Measurements from ENCODE around the gene MSANTD1. TPM values are rescaled to one million over a fixed set of nuclear protein-coding genes. Genes with fewer than 3 reads are reported as not detected.

Gene MSANTD1
- total RNA-seq, 1 donor from 2014 or later, result 2.6 TPM

DNA sequence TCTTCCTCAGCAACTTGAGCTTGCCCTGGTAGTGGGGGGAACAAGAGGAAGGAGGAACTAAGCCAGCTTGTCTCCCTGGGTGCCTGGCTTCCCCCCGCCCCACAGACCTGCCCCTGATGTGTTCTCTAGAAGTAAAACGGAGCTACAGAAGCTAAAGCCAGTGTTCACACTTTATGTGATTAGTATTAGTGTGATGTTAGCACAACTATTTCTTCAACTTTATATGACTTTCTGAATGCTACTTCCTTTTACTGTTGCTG lies 54.5 kb downstream of the MSANTD1 start:
- no peak overlapping the region for H3K27ac Mint-ChIP-seq (ENCODE audit: unreplicated experiment)
- peaks cover 53% of the 10 kb centered on the region for H3K4me1 Mint-ChIP-seq (ENCODE audit: low read depth, unreplicated experiment)
- no peak overlapping the region for H3K4me3 Mint-ChIP-seq (ENCODE audit: unreplicated experiment)
- DNase-seq, result no peak
- H3K27me3 Mint-ChIP-seq (ENCODE audit: unreplicated experiment), result peaks cover 5% of the 10 kb centered on the region
- TF ChIP-seq CTCF (IDR thresholded peaks at IDR 0.05; ENCODE audit: partially characterized antibody, unreplicated experiment), result no peak
- H3K36me3 Mint-ChIP-seq (ENCODE audit: unreplicated experiment), result no peaks in the 10 kb centered on the region
- H3K9me3 Mint-ChIP-seq (ENCODE audit: unreplicated experiment), result peaks cover 7% of the 10 kb centered on the region

GRCh38 chr4:3303923-3304710 lies 55.2 kb downstream of the MSANTD1 start:
- H3K4me1 Mint-ChIP-seq (ENCODE audit: low read depth, unreplicated experiment), result peaks cover 56% of the 10 kb centered on the region
- no peak for TF ChIP-seq CTCF (IDR thresholded peaks at IDR 0.05; ENCODE audit: partially characterized antibody, unreplicated experiment)
- no peak for DNase-seq
- H3K27ac Mint-ChIP-seq (ENCODE audit: unreplicated experiment), result peak overlapping the region; percentile 86
- H3K9me3 Mint-ChIP-seq (ENCODE audit: unreplicated experiment), result peaks cover 8% of the 10 kb centered on the region
- H3K4me3 Mint-ChIP-seq (ENCODE audit: unreplicated experiment), result no peak overlapping the region
- H3K36me3 Mint-ChIP-seq (ENCODE audit: unreplicated experiment), result no peaks in the 10 kb centered on the region
- H3K27me3 Mint-ChIP-seq (ENCODE audit: unreplicated experiment), result peaks cover 5% of the 10 kb centered on the region

DNA sequence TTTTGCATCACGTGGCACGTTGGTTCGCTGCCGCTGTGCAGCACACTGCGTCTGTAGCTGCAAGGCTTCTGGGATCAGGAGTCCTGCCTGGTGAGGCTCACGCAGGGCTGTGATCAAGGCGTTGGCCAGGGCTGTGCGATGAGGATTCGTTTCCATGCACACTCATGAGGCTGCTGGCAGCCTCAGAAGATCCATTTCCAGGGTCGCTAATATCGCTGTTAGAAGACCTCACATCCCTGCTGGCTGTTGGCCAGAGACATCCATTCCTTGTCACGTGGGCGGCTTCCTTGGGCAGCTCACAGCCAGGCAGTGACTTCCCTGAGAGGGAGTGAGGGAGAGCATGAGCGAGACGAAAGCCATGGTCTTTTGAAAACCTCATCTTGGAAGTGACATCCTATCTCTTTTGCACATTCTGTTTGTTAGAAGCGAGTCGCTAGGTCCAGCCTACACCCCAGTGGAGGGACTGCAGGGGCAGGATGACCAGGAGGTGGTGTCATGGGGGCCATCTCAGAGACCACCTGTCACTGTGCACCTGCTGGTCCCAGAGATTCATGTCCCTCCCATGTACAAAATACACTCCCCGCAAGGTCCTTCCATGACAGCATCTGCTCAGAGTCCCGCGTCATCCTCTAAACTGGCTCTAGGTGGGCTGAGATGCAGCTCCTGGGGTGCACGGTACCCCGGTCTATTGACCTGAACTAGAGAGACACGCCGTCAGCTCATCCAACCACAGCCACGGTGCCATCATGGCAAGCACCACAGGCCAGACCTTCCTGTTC lies 56.1 kb downstream of the MSANTD1 start:
- Mint-ChIP-seq H3K36me3 (ENCODE audit: unreplicated experiment) (no peaks in the 10 kb centered on the region), H3K9me3 (ENCODE audit: unreplicated experiment) (peaks cover 8% of the 10 kb centered on the region), H3K27ac (ENCODE audit: unreplicated experiment) (peak overlapping the region; percentile 86), H3K4me1 (ENCODE audit: low read depth, unreplicated experiment) (peaks cover 54% of the 10 kb centered on the region), H3K27me3 (ENCODE audit: unreplicated experiment) (peaks cover 5% of the 10 kb centered on the region), H3K4me3 (ENCODE audit: unreplicated experiment) (peak overlapping the region; percentile 68)
- no peak for TF ChIP-seq CTCF (IDR thresholded peaks at IDR 0.05; ENCODE audit: partially characterized antibody, unreplicated experiment)
- no peak for DNase-seq

- Mint-ChIP-seq H3K36me3 (ENCODE audit: unreplicated experiment) (no peaks in the 10 kb centered on the region), H3K27me3 (ENCODE audit: unreplicated experiment) (peaks cover 5% of the 10 kb centered on the region), H3K4me3 (ENCODE audit: unreplicated experiment) (peak overlapping the region; percentile 68), H3K4me1 (ENCODE audit: low read depth, unreplicated experiment) (peaks cover 58% of the 10 kb centered on the region), H3K27ac (ENCODE audit: unreplicated experiment) (peak overlapping the region; percentile 86), H3K9me3 (ENCODE audit: unreplicated experiment) (peaks cover 7% of the 10 kb centered on the region)
- DNase-seq, result no peak
- no peak for TF ChIP-seq CTCF (IDR thresholded peaks at IDR 0.05; ENCODE audit: partially characterized antibody, unreplicated experiment)
Measured at GRCh38 chr4:3305610-3306371, 56.8 kb downstream of the MSANTD1 start.

Other genes starting within 250 kb of the MSANTD1 start
- not detected for gene HTT-AS, start 174.6 kb upstream of the MSANTD1 start, total RNA-seq (ENCODE audit: unreplicated experiment)
- gene HTT, start 174.5 kb upstream of the MSANTD1 start, total RNA-seq (ENCODE audit: unreplicated experiment), result 107 TPM
- gene RGS12, start 43.9 kb downstream of the MSANTD1 start, total RNA-seq (ENCODE audit: unreplicated experiment), result 107 TPM
- gene HGFAC, start 192.8 kb downstream of the MSANTD1 start, total RNA-seq (ENCODE audit: unreplicated experiment), result 9.4 TPM
- gene DOK7, start 214.1 kb downstream of the MSANTD1 start, total RNA-seq (ENCODE audit: unreplicated experiment), result 5.1 TPM